ENCODE results near the gene HNF4A. TPM values are rescaled to one million over a fixed set of nuclear protein-coding genes. Genes with fewer than 3 reads are reported as not detected.

Gene HNF4A
- not detected in 2 replicates for total RNA-seq

DNA sequence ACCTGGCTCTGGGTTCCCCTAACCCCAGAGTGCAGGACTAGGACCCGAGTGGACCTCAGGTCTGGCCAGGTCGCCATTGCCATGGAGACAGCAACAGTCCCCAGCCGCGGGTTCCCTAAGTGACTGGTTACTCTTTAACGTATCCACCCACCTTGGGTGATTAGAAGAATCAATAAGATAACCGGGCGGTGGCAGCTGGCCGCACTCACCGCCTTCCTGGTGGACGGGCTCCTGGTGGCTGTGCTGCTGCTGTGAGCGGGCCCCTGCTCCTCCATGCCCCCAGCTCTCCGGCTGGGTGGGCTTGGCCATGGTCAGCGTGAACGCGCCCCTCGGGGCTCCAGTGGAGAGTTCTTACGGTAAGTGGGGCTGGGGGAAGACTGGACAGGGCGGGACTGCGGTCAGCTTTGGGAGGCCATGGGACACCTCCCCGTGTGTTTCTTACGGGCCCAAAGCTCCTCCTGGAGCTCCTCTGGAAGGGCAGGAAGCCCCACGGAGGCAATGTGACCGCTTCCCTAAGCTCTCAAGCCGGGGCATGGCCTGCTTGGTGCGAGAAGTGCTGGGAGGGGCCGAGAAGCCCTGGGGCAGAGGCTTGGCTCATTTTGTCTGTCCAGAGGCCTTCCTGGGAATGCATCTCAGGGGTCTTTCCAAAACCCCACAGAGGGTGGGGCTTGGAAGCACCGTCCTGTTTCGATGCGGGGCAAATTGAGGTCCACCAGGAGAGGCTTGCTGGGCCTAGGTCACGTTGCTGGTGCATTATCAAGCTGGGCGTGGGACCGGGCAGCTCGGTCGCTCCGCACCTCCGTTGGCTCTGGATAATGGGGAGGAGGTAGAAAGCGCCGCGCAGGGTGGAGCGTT, at the start of gene HNF4A:
HNF4A (plus strand) TSS at position 202 of the 855 bp plus-strand sequence; CDS start at position 308, 106 bp downstream.

DNA sequence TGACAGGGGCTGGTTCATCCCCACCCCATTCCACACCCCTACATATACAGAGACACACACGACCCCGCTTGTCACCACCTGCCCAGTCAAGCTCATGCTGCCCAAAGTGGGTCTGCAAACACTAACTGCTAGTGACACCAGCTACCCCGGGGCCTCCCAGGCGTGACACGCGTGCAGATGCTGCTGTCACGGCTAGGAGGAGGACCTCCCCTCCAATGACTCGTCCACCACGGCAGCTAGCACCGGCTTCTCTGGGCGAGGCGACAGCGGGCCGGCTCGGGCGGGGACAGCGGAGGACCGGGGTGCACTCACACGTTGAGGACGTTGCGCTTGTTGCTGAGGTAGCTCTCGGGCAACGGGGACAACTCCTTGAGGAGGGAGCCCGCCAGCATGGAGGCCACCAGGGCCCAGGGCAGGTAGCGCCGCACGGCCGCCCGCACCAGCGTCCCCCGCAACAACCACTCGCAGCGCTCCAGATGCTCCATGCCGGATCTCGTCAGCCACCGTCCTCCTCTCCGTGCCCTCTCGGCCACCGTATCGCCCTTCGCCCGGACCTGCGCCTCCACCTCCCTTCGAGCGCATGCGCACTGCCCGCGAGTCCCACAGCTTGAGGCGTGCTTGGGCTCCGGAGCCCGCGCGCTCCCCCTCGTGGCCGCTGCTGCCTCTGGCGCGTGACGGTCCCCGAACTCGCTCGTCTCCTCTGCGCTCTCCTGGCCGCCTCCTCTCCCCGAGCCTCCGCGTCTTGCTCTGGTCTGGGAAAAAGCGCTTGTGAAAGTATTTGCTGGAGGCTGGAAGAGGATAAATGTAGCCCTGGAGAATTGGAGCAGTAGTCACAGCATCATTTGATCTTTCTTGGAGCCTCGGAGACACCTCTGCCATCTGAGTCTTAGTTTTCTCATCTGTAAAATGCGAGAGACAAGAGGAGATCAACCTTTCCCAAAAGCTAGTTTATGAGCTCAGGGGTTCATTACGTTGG, 44.5 kb upstream of the HNF4A start, which contains the start of gene FITM2:
FITM2 (minus strand) TSS at position 539 of the 976 bp plus-strand sequence; CDS start at position 485, 54 bp downstream.

DNA sequence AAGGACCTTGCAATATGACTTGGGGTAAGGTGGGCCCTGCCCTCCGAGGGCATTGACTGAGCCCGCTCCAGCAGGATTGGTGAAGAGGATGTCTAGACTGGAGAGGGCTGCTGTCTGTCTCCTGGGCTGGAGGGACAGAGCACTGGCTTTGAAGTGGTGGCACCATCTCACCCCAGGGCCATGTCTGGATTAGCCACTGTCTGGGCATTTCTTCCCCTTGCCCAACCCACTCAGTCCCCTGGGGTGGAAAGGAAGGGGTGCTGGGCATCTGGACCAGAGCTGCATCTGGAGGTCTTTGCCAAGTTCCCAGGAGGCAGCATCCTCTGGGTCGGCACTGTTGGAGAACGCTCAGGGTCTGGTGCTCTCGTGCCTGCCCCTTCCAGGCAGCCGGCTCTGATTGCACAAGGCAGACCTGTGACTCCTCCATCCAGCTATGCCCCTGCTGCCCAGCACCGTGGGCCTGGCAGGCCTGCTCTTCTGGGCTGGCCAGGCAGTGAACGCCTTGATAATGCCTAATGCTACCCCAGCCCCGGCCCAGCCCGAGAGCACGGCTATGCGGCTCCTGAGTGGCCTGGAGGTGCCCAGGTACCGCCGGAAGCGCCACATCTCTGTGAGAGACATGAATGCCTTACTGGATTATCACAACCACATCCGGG, 18.6 kb upstream of the HNF4A start, which contains the start of gene R3HDML:
R3HDML (plus strand) TSS at position 319 of the 656 bp plus-strand sequence; CDS start at position 434, 115 bp downstream.

DNA sequence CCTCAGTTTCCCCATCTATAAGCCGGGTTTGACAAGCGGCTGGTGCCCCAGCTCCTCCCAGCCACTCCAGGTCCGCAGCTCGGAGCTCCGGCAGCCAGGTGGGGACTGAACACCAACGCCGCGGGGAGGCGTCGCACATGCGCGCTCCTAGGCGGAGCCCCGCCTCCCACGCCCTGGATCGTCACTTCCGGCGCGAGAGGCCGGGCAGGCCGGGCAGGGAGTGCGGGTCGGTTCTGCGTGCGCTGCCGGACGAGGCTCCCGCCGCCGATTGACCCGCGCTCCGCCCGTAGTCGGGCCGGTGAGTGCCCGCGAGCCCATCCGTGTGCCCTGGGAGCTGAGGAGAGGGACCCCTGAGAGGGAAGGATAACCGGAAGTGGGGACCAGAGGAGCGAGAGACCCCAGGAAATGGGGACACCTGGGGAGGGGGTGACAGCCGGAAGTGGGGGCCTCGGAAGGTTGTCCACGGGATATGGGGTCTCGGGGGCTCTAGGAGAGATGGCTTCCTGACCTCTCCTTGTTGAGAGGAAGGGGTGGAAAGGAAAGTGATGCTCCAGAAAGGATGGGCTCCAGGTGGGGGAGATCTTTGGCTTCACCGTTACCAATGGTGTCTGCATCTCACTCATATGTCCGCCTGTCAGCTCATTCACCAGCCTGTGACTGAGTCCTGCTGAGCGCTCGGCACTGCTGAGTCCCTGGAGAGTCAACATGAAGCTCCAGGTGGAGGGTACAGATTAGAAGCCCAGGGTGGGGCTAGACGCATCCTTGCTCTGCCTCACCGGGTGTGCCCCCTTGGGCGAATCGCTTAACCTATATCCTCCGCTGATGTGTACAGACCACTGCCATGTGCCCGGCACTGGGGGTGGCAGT, 120.4 kb downstream of the HNF4A start, which contains the start of gene TTPAL:
TTPAL (plus strand) TSS at position 181 of the 867 bp plus-strand sequence. CDS start 4,126 bp downstream, outside the sequence.

Other genes with a start within 250 kb of the HNF4A start
- under 0.01 and 0.50 TPM in 2 replicates for gene JPH2, start 168.5 kb upstream of the HNF4A start, total RNA-seq
- gene OSER1, start 144.9 kb upstream of the HNF4A start, total RNA-seq: 54.1 and 61.2 TPM in 2 replicates
- not detected in 2 replicates for gene GDAP1L1, start 108.4 kb upstream of the HNF4A start, total RNA-seq
- 6.0 and 9.6 TPM in 2 replicates for gene FITM2, start 44.5 kb upstream of the HNF4A start, total RNA-seq
- not detected in 2 replicates for gene R3HDML, start 18.7 kb upstream of the HNF4A start, total RNA-seq
- gene TTPAL, start 120.2 kb downstream of the HNF4A start, total RNA-seq: 17.2 and 20.3 TPM in 2 replicates
- gene SERINC3, start 166.4 kb downstream of the HNF4A start, total RNA-seq: 92.4 and 144 TPM in 2 replicates
- gene PKIG, start 226.9 kb downstream of the HNF4A start, total RNA-seq: 129 and 140 TPM in 2 replicates

All from smooth muscle cell of trachea (primary cell).